Esophagus mucosa (tissue), 1 donor: Measurements from ENCODE around the gene TGM4. TPM values are rescaled to one million over a fixed set of nuclear protein-coding genes. Genes with fewer than 3 reads are reported as not detected.

ENCODE experiments used
- ATAC-seq: fragments of 200-7000 bp; cut with Tn5 transposase; one replicate; pipeline ENCODE4 v1.9.1; 2020
- total RNA-seq: library from RNA; stranded (reverse); gene quantifications from one replicate; pipeline ENCODE4 v1.2.4, GENCODE V29; 2023
- donor health status: DM: yes; HTN: yes; CAD: no.

TGM4 gene
- total RNA-seq, 1 donor from 2014 or later = not detected

- no peak for ATAC-seq
These were observed 81.5 kb downstream of the TGM4 start for GRCh38 chr3:44955917-44956316.

- no peak for ATAC-seq
These were observed 83.6 kb downstream of the TGM4 start for GRCh38 chr3:44957986-44958385.

GRCh38 chr3:44958386-44958785 is 84.0 kb downstream of the TGM4 start:
- peak; percentile 77 for ATAC-seq

- ATAC-seq = peak; percentile 12
These were observed 86.1 kb downstream of the TGM4 start for GRCh38 chr3:44960387-44961026.

- ATAC-seq = no peak
These were observed 87.5 kb downstream of the TGM4 start for GRCh38 chr3:44961888-44962287.

GRCh38 chr3:44962621-44963393 is 88.4 kb downstream of the TGM4 start:
- ATAC-seq = no peak

- ATAC-seq = peak; percentile 39
These were observed 89.3 kb downstream of the TGM4 start for GRCh38 chr3:44963571-44964325.

Other genes starting within 250 kb of the TGM4 start
- gene ZNF197, start 249.6 kb upstream of the TGM4 start, total RNA-seq = 7.0 TPM
- gene ZNF35, start 225.9 kb upstream of the TGM4 start, total RNA-seq = 6.5 TPM
- gene ZNF502, start 161.9 kb upstream of the TGM4 start, total RNA-seq = 1.7 TPM
- 1.1 TPM for gene ZNF501, start 145.0 kb upstream of the TGM4 start, total RNA-seq
- 10.6 TPM for gene KIAA1143, start 113.0 kb upstream of the TGM4 start, total RNA-seq
- gene KIF15, start 112.8 kb upstream of the TGM4 start, total RNA-seq = 7.3 TPM
- 10.1 TPM for gene TMEM42, start 12.7 kb upstream of the TGM4 start, total RNA-seq
- 72.3 TPM for gene ZDHHC3, start 101.6 kb downstream of the TGM4 start, total RNA-seq
- gene EXOSC7, start 101.6 kb downstream of the TGM4 start, total RNA-seq = 32.5 TPM
- gene CLEC3B, start 151.7 kb downstream of the TGM4 start, total RNA-seq = 3.1 TPM